HFF-Myc (cell line): ENCODE data around the gene PLEKHG3.

ENCODE experiments used
- DNase-seq: peaks from one replicate; pipeline ENCODE4 v3.0.0-alpha.2; 2011; ENCODE audit warnings: low read depth; ENCODE audit errors: extremely low read depth
- H3K4me3 ChIP-seq: replicated peaks from 2 replicates; pipeline ENCODE4 v1.5.1; 2011; ENCODE audit warnings: low read depth, mild to moderate bottlenecking, control low read depth, low read length
- TF ChIP-seq, protein P1 (sequence below): IDR thresholded peaks from 2 replicates; pipeline ENCODE4 v1.5.1; 2012; ENCODE audit warnings: mild to moderate bottlenecking, low read depth, low read length, control low read depth; ENCODE audit errors: missing control alignments

PLEKHG3 gene

GRCh38 chr14:64724578-64724930 is 20.3 kb downstream of the PLEKHG3 start:
- DNase-seq, result no peak
- TF ChIP-seq, protein P1, sequence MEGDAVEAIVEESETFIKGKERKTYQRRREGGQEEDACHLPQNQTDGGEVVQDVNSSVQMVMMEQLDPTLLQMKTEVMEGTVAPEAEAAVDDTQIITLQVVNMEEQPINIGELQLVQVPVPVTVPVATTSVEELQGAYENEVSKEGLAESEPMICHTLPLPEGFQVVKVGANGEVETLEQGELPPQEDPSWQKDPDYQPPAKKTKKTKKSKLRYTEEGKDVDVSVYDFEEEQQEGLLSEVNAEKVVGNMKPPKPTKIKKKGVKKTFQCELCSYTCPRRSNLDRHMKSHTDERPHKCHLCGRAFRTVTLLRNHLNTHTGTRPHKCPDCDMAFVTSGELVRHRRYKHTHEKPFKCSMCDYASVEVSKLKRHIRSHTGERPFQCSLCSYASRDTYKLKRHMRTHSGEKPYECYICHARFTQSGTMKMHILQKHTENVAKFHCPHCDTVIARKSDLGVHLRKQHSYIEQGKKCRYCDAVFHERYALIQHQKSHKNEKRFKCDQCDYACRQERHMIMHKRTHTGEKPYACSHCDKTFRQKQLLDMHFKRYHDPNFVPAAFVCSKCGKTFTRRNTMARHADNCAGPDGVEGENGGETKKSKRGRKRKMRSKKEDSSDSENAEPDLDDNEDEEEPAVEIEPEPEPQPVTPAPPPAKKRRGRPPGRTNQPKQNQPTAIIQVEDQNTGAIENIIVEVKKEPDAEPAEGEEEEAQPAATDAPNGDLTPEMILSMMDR, result no peak
- no peak overlapping the region for H3K4me3 ChIP-seq

GRCh38 chr14:64725261-64725815 is 21.1 kb downstream of the PLEKHG3 start:
- no peak overlapping the region for H3K4me3 ChIP-seq
- TF ChIP-seq, protein P1, result no peak
- DNase-seq, result no peak

- no peak for DNase-seq
- TF ChIP-seq, protein P1, result no peak
- no peak overlapping the region for H3K4me3 ChIP-seq
These were observed 21.8 kb downstream of the PLEKHG3 start for GRCh38 chr14:64725879-64726584.

DNA sequence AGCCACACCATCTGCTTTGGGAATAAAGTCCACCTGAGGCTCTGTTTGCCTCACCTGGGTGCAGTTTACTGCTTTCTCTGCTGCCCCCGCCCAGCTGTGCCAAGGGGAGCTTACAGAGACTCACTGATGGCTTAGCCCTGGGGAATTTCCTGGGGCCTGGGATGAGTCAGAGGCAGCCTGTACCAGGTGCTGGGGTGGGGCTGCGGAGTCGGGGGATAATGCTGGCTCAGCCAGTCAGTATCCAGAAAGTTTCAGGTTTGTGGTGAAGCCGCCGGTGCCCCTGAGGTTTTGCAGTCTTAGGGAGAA is 22.3 kb downstream of the PLEKHG3 start:
- no peak for DNase-seq
- TF ChIP-seq, protein P1, result no peak
- no peak overlapping the region for H3K4me3 ChIP-seq

- DNase-seq, result no peak
- no peak overlapping the region for H3K4me3 ChIP-seq
- TF ChIP-seq, protein P1, result no peak
These were observed 23.4 kb downstream of the PLEKHG3 start for GRCh38 chr14:64727551-64728071.

DNA sequence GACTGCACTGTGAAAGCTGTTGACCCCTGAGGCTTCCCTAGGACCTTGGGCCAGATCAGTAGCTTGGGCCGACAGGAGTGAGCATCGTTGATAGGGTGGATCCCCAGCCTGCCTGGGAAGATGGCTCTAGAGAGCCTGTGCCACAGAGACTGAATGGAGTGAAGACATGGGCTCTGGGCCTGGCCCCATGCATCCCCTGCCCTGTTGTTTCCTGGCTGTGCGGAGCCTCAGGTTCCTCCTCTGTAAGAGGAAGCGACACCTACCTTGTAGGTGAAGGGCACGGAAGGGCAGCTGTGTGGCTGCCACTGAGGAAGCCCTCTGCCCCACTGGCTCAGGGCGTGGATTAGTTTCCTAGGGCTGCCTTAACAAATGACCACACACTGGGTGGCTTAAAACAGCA is 23.9 kb downstream of the PLEKHG3 start:
- no peak for DNase-seq
- H3K4me3 ChIP-seq, result no peak overlapping the region
- TF ChIP-seq, protein P1, result no peak
